Measurements from ENCODE around the gene AASDH.

The AASDH gene

GRCh38 chr4:56424176-56424575 lies 36.9 kb upstream of the AASDH start:
- Histone ChIP-seq H3K4me1 (peaks cover 0 to 6% (median 0%) of the 10 kb centered on the region in 4 donors), H3K9me3 (no peaks in the 10 kb centered on the region), H3K27ac (no peak overlapping the region), H3K36me3 (no peaks in the 10 kb centered on the region), H3K27me3 (no peaks in the 10 kb centered on the region), H3K4me3 (no peak overlapping the region)
- intact Hi-C loops (cut with DNase I; ENCODE audit: low total_unique reads) = no loop called here
- DNase-seq = no peak
- TF ChIP-seq CTCF (IDR thresholded peaks at IDR 0.05) = no peak

GRCh38 chr4:56417396-56417795 lies 30.1 kb upstream of the AASDH start:
- Histone ChIP-seq H3K4me1 (no peaks in the 10 kb centered on the region), H3K27me3 (no peaks in the 10 kb centered on the region), H3K4me3 (no peak overlapping the region), H3K36me3 (no peaks in the 10 kb centered on the region), H3K27ac (no peak overlapping the region), H3K9me3 (no peaks in the 10 kb centered on the region)
- no peak for TF ChIP-seq CTCF (IDR thresholded peaks at IDR 0.05)
- intact Hi-C loops (cut with DNase I; ENCODE audit: low total_unique reads) = loop anchor here (10.0 kb wide), 1 partner anchor 47 kb away; the partner anchor contains the start of gene SRP72
- DNase-seq = no peak

- TF ChIP-seq CTCF (IDR thresholded peaks at IDR 0.05) = no peak
- H3K4me1 ChIP-seq = no peaks in the 10 kb centered on the region
- H3K36me3 ChIP-seq = no peaks in the 10 kb centered on the region
- H3K27ac ChIP-seq = no peak overlapping the region
- no peaks in the 10 kb centered on the region for H3K9me3 ChIP-seq
- no peaks in the 10 kb centered on the region for H3K27me3 ChIP-seq
- intact Hi-C loops (cut with DNase I; ENCODE audit: low total_unique reads) = loop anchor here (10.0 kb wide), 1 partner anchor 48 kb away; the partner anchor contains the start of gene SRP72
- H3K4me3 ChIP-seq = no peak overlapping the region
- DNase-seq = no peak
Measured at GRCh38 chr4:56416349-56416748, 29.1 kb upstream of the AASDH start.

GRCh38 chr4:56414135-56414670 lies 26.9 kb upstream of the AASDH start:
- H3K27me3 ChIP-seq = no peaks in the 10 kb centered on the region
- no peaks in the 10 kb centered on the region for H3K36me3 ChIP-seq
- H3K4me3 ChIP-seq = no peak overlapping the region
- TF ChIP-seq CTCF (IDR thresholded peaks at IDR 0.05) = no peak
- H3K27ac ChIP-seq = peak overlapping the region in 1 of 2 donors; percentile 13
- no peak for DNase-seq
- no peaks in the 10 kb centered on the region for H3K9me3 ChIP-seq
- H3K4me1 ChIP-seq = peaks cover 0 to 18% (median 5%) of the 10 kb centered on the region in 4 donors
- intact Hi-C loops (cut with DNase I; ENCODE audit: low total_unique reads) = loop anchor here (10.0 kb wide), 1 partner anchor 51 kb away; the partner anchor contains the start of gene SRP72

GRCh38 chr4:56410247-56411062 lies 23.2 kb upstream of the AASDH start:
- no peak for TF ChIP-seq CTCF (IDR thresholded peaks at IDR 0.05)
- H3K27me3 ChIP-seq = no peaks in the 10 kb centered on the region
- H3K36me3 ChIP-seq = peaks cover 0 to 10% (median 0%) of the 10 kb centered on the region in 3 donors
- DNase-seq = peak in 1 of 2 donors; percentile 51
- H3K4me1 ChIP-seq = peaks cover 0 to 20% (median 5%) of the 10 kb centered on the region in 4 donors
- H3K27ac ChIP-seq = peak overlapping the region; percentile 46 to 60
- intact Hi-C loops (cut with DNase I; ENCODE audit: low total_unique reads) = loop anchor here (10.0 kb wide), 1 partner anchor 54 kb away; the partner anchor contains the start of gene SRP72
- peak overlapping the region; percentile 37 to 38 for H3K4me3 ChIP-seq
- no peaks in the 10 kb centered on the region for H3K9me3 ChIP-seq
